Endothelial cell (in vitro differentiated cells): Measurements from ENCODE around the gene PWP1. TPM values are rescaled to one million over a fixed set of nuclear protein-coding genes. Genes with fewer than 3 reads are reported as not detected.

Experiments
- DNase-seq: peaks from one replicate; pipeline ENCODE4 v3.0.0; 2021; ENCODE audit warnings: low spot score
- H3K27ac Mint-ChIP-seq: one replicate; pipeline ENCODE4 v1.8.0; 2021; ENCODE audit warnings: mixed read lengths, inconsistent platforms; ENCODE audit not compliant: unreplicated experiment
- H3K27me3 Mint-ChIP-seq: one replicate; pipeline ENCODE4 v1.8.0; 2021; ENCODE audit warnings: mild to moderate bottlenecking, moderate library complexity, mixed read lengths, inconsistent platforms; ENCODE audit not compliant: unreplicated experiment
- H3K36me3 Mint-ChIP-seq: one replicate; pipeline ENCODE4 v1.8.0; 2021; ENCODE audit warnings: mild to moderate bottlenecking, low read depth, mixed read lengths, inconsistent platforms; ENCODE audit not compliant: unreplicated experiment
- H3K4me1 Mint-ChIP-seq: one replicate; pipeline ENCODE4 v1.8.0; 2021; ENCODE audit warnings: mild to moderate bottlenecking, mixed read lengths, inconsistent platforms; ENCODE audit not compliant: unreplicated experiment
- H3K4me3 Mint-ChIP-seq: one replicate; pipeline ENCODE4 v1.8.0; 2021; ENCODE audit warnings: mild to moderate bottlenecking, mixed read lengths, inconsistent platforms; ENCODE audit not compliant: unreplicated experiment
- H3K9me3 Mint-ChIP-seq: one replicate; pipeline ENCODE4 v1.8.0; 2021; ENCODE audit warnings: mixed read lengths, inconsistent platforms; ENCODE audit not compliant: unreplicated experiment
- total RNA-seq: library from RNA; stranded (reverse); fragmentation: NEBNext Ultra II Directional; extraction: Animal tissue kit (Norgen Biotek cat#: 25700); gene quantifications from one replicate; pipeline ENCODE4 v1.2.1, GENCODE V29; 2021; ENCODE audit not compliant: unreplicated experiment
- TF ChIP-seq, protein P1 (sequence below): fragments of 200-600 bp; sonication (generic); IDR thresholded peaks from one replicate; pipeline ENCODE4 v1.5.0; 2021; ENCODE audit warnings: antibody characterized with exemption; ENCODE audit not compliant: unreplicated experiment

Gene PWP1
- total RNA-seq, 1 donor from 2014 or later: 49.3 TPM

DNA sequence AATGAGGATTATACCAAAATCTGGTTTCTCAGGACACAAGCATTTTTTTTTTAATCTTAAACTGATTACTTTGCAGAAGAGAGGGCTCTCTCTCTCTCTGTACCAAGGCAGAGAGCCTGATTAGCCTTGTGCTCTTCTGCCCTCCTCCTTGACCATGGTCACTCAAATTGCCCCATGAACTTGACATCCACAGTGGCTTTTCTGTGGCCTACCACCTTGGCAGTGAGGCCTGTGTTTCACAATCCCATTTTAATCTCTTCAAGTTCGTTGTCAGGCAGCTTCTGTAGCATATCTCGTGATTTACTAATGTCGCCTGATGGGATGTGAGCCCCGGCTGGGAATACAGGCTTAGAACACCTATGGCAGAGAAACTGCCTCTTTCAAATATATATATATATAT lies 30.7 kb upstream of the PWP1 start:
- H3K27ac Mint-ChIP-seq: no peak overlapping the region
- H3K9me3 Mint-ChIP-seq: no peaks in the 10 kb centered on the region
- TF ChIP-seq, protein P1, sequence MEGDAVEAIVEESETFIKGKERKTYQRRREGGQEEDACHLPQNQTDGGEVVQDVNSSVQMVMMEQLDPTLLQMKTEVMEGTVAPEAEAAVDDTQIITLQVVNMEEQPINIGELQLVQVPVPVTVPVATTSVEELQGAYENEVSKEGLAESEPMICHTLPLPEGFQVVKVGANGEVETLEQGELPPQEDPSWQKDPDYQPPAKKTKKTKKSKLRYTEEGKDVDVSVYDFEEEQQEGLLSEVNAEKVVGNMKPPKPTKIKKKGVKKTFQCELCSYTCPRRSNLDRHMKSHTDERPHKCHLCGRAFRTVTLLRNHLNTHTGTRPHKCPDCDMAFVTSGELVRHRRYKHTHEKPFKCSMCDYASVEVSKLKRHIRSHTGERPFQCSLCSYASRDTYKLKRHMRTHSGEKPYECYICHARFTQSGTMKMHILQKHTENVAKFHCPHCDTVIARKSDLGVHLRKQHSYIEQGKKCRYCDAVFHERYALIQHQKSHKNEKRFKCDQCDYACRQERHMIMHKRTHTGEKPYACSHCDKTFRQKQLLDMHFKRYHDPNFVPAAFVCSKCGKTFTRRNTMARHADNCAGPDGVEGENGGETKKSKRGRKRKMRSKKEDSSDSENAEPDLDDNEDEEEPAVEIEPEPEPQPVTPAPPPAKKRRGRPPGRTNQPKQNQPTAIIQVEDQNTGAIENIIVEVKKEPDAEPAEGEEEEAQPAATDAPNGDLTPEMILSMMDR: no peak
- H3K27me3 Mint-ChIP-seq: peaks cover 3% of the 10 kb centered on the region
- DNase-seq: no peak
- peaks cover 5% of the 10 kb centered on the region for H3K4me1 Mint-ChIP-seq
- no peak overlapping the region for H3K4me3 Mint-ChIP-seq
- H3K36me3 Mint-ChIP-seq: no peaks in the 10 kb centered on the region

DNA sequence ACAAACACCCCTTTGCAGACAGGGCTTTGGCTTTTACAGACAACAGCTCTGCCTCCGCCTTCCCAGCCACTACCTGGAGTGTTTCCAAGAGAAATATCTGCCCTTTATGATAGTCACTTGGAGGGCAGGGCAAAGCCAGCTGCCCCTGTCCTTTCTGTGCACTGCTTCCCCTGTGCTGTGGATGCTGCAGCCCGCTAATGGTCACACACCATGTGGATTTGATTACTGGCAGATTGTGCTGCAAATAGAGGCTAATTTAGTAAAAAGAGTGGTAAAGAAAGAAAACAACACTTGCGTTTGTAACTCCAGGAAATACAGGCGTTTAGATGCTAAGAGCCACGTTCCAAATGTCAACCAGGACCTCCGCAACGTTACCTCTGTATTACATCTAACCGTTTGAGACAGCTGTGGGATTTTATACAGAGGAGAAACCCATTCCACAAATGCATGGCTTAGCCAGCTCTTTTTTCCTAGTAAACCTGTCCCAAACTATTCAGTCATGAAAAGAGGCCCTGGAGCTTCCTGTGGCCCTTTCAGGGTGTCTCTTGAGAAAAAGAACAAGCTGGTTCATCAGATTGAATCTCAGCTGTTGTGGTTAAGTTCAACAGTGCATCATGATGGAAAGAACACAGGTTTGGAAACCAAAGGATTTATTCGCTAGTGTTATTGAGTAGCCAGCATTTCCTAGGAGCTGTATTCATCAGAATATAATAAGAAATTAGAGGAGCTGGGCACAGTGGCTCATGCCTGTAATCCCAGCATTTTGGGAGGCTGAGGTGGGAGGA lies 30.1 kb upstream of the PWP1 start:
- Mint-ChIP-seq H3K27ac (no peak overlapping the region), H3K36me3 (no peaks in the 10 kb centered on the region), H3K9me3 (no peaks in the 10 kb centered on the region), H3K4me3 (no peak overlapping the region), H3K27me3 (peaks cover 1% of the 10 kb centered on the region), H3K4me1 (peaks cover 5% of the 10 kb centered on the region)
- no peak for DNase-seq
- TF ChIP-seq, protein P1: no peak

DNA sequence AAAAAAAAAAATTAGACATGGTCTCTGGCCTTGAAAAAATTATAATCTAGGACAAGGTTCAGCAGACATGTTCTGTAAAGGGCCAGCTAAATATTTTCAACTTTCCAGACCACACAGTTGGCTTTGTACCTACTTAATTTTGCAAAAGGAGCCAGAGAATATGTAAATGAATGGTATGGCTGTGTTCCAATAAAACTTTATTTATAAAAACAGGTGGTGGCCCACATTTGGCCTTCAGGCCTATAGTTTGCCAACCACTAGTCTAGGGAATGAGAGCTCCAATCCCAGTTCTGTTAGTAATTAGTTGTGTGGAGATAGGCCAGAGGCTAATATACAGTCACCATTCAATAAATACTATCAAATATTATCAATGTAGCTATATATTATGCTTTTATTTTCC lies 29.3 kb upstream of the PWP1 start:
- TF ChIP-seq, protein P1: no peak

DNA sequence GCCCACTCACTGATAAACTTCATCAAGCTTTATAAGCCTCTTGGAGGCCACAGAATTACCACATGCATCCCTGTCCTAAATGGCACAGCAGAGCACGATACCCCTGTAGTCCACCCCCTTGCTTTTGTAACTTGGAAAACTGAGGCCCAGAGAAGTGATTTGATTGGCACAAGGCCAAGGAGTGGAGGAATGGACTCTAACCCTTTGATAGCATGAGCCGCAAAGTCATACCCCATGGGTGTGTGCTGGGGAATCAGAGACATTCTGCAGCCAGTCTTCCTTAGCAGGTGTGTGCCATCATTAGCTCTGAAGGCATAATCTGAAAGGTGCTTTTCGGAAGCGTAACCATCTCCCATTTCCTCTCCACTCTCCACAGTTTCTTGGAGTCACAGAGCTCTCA lies 28.5 kb upstream of the PWP1 start:
- Mint-ChIP-seq H3K27me3 (peaks cover 1% of the 10 kb centered on the region), H3K4me3 (no peak overlapping the region), H3K36me3 (no peaks in the 10 kb centered on the region), H3K4me1 (no peaks in the 10 kb centered on the region), H3K27ac (no peak overlapping the region), H3K9me3 (no peaks in the 10 kb centered on the region)
- DNase-seq: no peak
- TF ChIP-seq, protein P1: no peak

More for the DNA sequence above, 29.3 kb upstream of the PWP1 start:
- no peaks in the 10 kb centered on the region for H3K9me3 Mint-ChIP-seq
- no peak for DNase-seq
- H3K27ac Mint-ChIP-seq: no peak overlapping the region
- H3K4me1 Mint-ChIP-seq: peaks cover 5% of the 10 kb centered on the region
- peaks cover 1% of the 10 kb centered on the region for H3K27me3 Mint-ChIP-seq
- no peak overlapping the region for H3K4me3 Mint-ChIP-seq
- no peaks in the 10 kb centered on the region for H3K36me3 Mint-ChIP-seq

DNA sequence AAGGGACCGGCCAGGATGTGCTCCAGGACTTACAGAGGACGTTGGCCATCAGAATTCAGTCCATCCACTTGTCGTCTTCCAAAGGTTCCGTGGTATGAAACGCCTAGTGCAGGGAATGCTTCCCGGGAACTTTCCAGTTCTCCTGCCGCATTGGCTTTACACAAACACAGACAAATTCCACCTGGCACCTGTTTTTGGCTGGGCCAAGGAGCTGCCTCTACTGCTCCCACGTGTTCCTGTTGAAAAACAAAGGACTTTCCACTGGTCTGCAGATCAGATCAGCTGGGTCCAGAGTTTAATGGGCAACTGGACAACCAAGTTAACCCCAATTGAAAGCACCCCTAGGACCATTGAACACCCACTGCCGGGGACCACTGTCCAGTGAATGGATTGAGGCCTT lies 28.0 kb upstream of the PWP1 start:
- TF ChIP-seq, protein P1: no peak
- DNase-seq: no peak
- Mint-ChIP-seq H3K9me3 (no peaks in the 10 kb centered on the region), H3K4me3 (no peak overlapping the region), H3K27ac (no peak overlapping the region), H3K36me3 (no peaks in the 10 kb centered on the region), H3K4me1 (no peaks in the 10 kb centered on the region), H3K27me3 (peaks cover under 1% of the 10 kb centered on the region)
